HepG2 (cell line): ENCODE results near the gene ELMO2. TPM values are rescaled to one million over a fixed set of nuclear protein-coding genes. Genes with fewer than 3 reads are reported as not detected.
A peak's percentile ranks its signal among the peaks of the same experiment; 100 is the strongest.

Experiments used
- CREB1 ChIP-seq, 2 experiments: fragments of 450-650 bp in 1 of 2; IDR thresholded peaks; 2 replicates each; pipeline ENCODE4 v1.6.1; 2016 to 2017; ENCODE audit warnings: control low read depth in 1 of 2, mild to moderate bottlenecking in 1 of 2, missing compliant biosample characterization in 1 of 2, missing genetic modification characterization in 1 of 2
- KDM4B ChIP-seq: sonication (generic); formaldehyde crosslinking; IDR thresholded peaks from 2 replicates; pipeline ENCODE4 v1.4.0; 2020; ENCODE audit warnings: missing genetic modification reagents
- MTA3 ChIP-seq: sonication (generic); formaldehyde crosslinking; IDR thresholded peaks from 2 replicates; pipeline ENCODE4 v1.4.0; 2020; ENCODE audit warnings: missing genetic modification reagents
- PAWR ChIP-seq: sonication (generic); formaldehyde crosslinking; IDR thresholded peaks from 2 replicates; pipeline ENCODE4 v1.4.0; 2020; ENCODE audit warnings: missing genetic modification reagents, mild to moderate bottlenecking, borderline replicate concordance
- POGZ ChIP-seq: sonication (generic); formaldehyde crosslinking; IDR thresholded peaks from 2 replicates; pipeline ENCODE4 v1.4.0; 2020; ENCODE audit warnings: mild to moderate bottlenecking, missing genetic modification reagents
- U2AF2 ChIP-seq: fragments of 200-400 bp; formaldehyde crosslinking; IDR thresholded peaks from 2 replicates; pipeline ENCODE4 v1.6.1; 2017; ENCODE audit warnings: low read depth, mild to moderate bottlenecking, low read length
- ZNF607 ChIP-seq: sonication (generic); formaldehyde crosslinking; IDR thresholded peaks from 2 replicates; pipeline ENCODE4 v1.5.1; 2020; ENCODE audit warnings: missing genetic modification reagents, mild to moderate bottlenecking, borderline replicate concordance
- ZNF883 ChIP-seq: sonication (generic); formaldehyde crosslinking; IDR thresholded peaks from 2 replicates; pipeline ENCODE4 v1.5.1; 2020; ENCODE audit warnings: mild to moderate bottlenecking, missing genetic modification reagents; ENCODE audit errors: not compliant biosample characterization
- polyA plus RNA-seq, 8 experiments: library from polyadenylated mRNA; depleted of rRNA in 3 of 8; stranded (reverse) in 7 of 8; unstranded in 1 of 8; fragments of >200 nt; fragmentation: Illumina TruSeq in 4 of 8; extraction: Trizol in 4 of 8; gene quantifications; 2 replicates each; pipeline versions ENCODE4 v1.2.1 to v1.2.3, GENCODE V29; 2011 to 2016; ENCODE audit warnings: low read depth in 4 of 8, missing spikeins in 1 of 8, mixed read lengths in 1 of 8; ENCODE audit not compliant: insufficient read depth in 1 of 8
- total RNA-seq, 5 experiments: library from RNA; depleted of rRNA; stranded (reverse); fragments of >200 nt; fragmentation: Illumina TruSeq; extraction: Trizol; gene quantifications; 2 replicates each; pipeline ENCODE4 v1.2.3, GENCODE V29; 2016; ENCODE audit warnings: low read depth in 1 of 5
- TF ChIP-seq, protein P1 (sequence below): sonication (generic); formaldehyde crosslinking; IDR thresholded peaks from 2 replicates; pipeline ENCODE4 v1.4.0; 2020; ENCODE audit warnings: missing genetic modification reagents

Gene ELMO2
- total and polyA plus RNA-seq, 2 of the 13 experiments (the other 11 are each of a cell fraction or from before 2014, with no cell fraction given), result 30.6 to 35.7 TPM

DNA sequence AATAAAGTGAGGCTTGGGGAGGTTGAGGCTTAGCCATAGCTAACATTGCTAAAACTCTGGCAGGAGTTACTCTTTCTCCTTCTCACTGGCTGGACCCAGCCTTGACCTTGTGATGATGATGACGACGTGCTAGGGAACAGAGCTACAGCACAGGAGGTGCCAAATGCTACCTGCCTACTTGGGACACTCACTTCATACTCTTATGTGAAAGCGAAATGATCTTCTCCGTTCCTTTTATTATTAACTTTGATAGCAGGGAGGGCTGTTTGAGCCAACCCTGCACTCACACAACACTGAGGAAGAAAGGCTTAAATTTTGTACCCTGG is 1.2 kb upstream of the ELMO2 start (continued):
- TF ChIP-seq U2AF2 (no peak), KDM4B (CRISPR knock-in tag) (no peak), POGZ (CRISPR knock-in tag) (no peak), MTA3 (no peak), ZNF883 (CRISPR knock-in tag) (no peak), CREB1 (IDR thresholded peaks at IDR 0.05) (0 out of 2 replicates have a peak, but pooled peaks have one; percentile 30), CREB1 (CRISPR knock-in tag; IDR thresholded peaks at IDR 0.05) (no peak), PAWR (CRISPR knock-in tag) (no peak), ZNF607 (CRISPR knock-in tag) (0 out of 2 replicates have a peak, but pooled peaks have one; percentile 6)
- TF ChIP-seq, protein P1, sequence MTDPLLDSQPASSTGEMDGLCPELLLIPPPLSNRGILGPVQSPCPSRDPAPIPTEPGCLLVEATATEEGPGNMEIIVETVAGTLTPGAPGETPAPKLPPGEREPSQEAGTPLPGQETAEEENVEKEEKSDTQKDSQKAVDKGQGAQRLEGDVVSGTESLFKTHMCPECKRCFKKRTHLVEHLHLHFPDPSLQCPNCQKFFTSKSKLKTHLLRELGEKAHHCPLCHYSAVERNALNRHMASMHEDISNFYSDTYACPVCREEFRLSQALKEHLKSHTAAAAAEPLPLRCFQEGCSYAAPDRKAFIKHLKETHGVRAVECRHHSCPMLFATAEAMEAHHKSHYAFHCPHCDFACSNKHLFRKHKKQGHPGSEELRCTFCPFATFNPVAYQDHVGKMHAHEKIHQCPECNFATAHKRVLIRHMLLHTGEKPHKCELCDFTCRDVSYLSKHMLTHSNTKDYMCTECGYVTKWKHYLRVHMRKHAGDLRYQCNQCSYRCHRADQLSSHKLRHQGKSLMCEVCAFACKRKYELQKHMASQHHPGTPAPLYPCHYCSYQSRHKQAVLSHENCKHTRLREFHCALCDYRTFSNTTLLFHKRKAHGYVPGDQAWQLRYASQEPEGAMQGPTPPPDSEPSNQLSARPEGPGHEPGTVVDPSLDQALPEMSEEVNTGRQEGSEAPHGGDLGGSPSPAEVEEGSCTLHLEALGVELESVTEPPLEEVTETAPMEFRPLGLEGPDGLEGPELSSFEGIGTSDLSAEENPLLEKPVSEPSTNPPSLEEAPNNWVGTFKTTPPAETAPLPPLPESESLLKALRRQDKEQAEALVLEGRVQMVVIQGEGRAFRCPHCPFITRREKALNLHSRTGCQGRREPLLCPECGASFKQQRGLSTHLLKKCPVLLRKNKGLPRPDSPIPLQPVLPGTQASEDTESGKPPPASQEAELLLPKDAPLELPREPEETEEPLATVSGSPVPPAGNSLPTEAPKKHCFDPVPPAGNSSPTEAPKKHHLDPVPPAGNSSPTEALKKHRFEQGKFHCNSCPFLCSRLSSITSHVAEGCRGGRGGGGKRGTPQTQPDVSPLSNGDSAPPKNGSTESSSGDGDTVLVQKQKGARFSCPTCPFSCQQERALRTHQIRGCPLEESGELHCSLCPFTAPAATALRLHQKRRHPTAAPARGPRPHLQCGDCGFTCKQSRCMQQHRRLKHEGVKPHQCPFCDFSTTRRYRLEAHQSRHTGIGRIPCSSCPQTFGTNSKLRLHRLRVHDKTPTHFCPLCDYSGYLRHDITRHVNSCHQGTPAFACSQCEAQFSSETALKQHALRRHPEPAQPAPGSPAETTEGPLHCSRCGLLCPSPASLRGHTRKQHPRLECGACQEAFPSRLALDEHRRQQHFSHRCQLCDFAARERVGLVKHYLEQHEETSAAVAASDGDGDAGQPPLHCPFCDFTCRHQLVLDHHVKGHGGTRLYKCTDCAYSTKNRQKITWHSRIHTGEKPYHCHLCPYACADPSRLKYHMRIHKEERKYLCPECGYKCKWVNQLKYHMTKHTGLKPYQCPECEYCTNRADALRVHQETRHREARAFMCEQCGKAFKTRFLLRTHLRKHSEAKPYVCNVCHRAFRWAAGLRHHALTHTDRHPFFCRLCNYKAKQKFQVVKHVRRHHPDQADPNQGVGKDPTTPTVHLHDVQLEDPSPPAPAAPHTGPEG, result no peak
